WTC11 (cell line): ENCODE results near the gene CD6. TPM values are rescaled to one million over a fixed set of nuclear protein-coding genes. Genes with fewer than 3 reads are reported as not detected.

Source experiments
- ATAC-seq: fragments of 200-7000 bp; cut with Tn5 transposase; 2 replicates; pipeline ENCODE4 v1.10.0; 2021; ENCODE audit warnings: mild to moderate bottlenecking, moderate library complexity
- CTCF ChIA-PET: fragments of 300-600 bp; sonication (Branson Sonifier 250); formaldehyde crosslinking; loops from one replicate; lab custom pipeline; 2021; ENCODE audit warnings: antibody characterized with exemption; lab: Charles Lee
- POLR2A ChIA-PET: fragments of 350-600 bp; sonication (Branson Sonifier 250); formaldehyde crosslinking; loops from one replicate; lab custom pipeline; 2021; ENCODE audit warnings: antibody characterized with exemption; lab: Charles Lee
- DNase-seq: peaks from one replicate; pipeline ENCODE4 v3.0.0; 2021; ENCODE audit warnings: low spot score
- H3K27ac Mint-ChIP-seq: 2 replicates; pipeline ENCODE4 v1.8.0; 2021; ENCODE audit warnings: mixed read lengths
- H3K27me3 Mint-ChIP-seq: 2 replicates; pipeline ENCODE4 v1.8.0; 2021; ENCODE audit warnings: low read depth, mild to moderate bottlenecking, moderate library complexity, mixed read lengths
- H3K36me3 Mint-ChIP-seq: 2 replicates; pipeline ENCODE4 v1.8.0; 2021; ENCODE audit warnings: mixed read lengths
- H3K4me1 Mint-ChIP-seq: 2 replicates; pipeline ENCODE4 v1.8.0; 2022; ENCODE audit warnings: mixed read lengths
- H3K4me3 Mint-ChIP-seq: 2 replicates; pipeline ENCODE4 v1.8.0; 2021; ENCODE audit warnings: mild to moderate bottlenecking, moderate library complexity, mixed read lengths
- H3K9me3 Mint-ChIP-seq: 2 replicates; pipeline ENCODE4 v1.8.0; 2021; ENCODE audit warnings: mixed read lengths
- ELF4 ChIP-seq: sonication (generic); formaldehyde crosslinking; IDR thresholded peaks from 2 replicates; pipeline ENCODE4 v1.8.1; 2022; ENCODE audit warnings: low read depth, mild to moderate bottlenecking, moderate library complexity, missing genetic modification reagents
- JUN ChIP-seq: sonication (generic); formaldehyde crosslinking; IDR thresholded peaks from 2 replicates; pipeline ENCODE4 v1.8.0; 2023; ENCODE audit warnings: mild to moderate bottlenecking, missing genetic modification reagents
- MLX ChIP-seq: sonication (generic); formaldehyde crosslinking; IDR thresholded peaks from 2 replicates; pipeline ENCODE4 v1.8.1; 2023; ENCODE audit warnings: mild to moderate bottlenecking, missing genetic modification reagents, moderate library complexity
- MXD4 ChIP-seq: fragments of 250-450 bp; sonication (Bioruptor Pico); IDR thresholded peaks from 2 replicates; pipeline ENCODE4 v1.8.0; 2021; ENCODE audit warnings: mild to moderate bottlenecking, moderate library complexity, borderline replicate concordance
- MYBL2 ChIP-seq: sonication (generic); formaldehyde crosslinking; IDR thresholded peaks from 2 replicates; pipeline ENCODE4 v1.8.1; 2023; ENCODE audit warnings: mild to moderate bottlenecking, moderate library complexity, missing genetic modification reagents
- NFE2L1 ChIP-seq: sonication (generic); formaldehyde crosslinking; IDR thresholded peaks from 2 replicates; pipeline ENCODE4 v1.8.1; 2023; ENCODE audit warnings: missing genetic modification reagents
- NR1H2 ChIP-seq: sonication (generic); formaldehyde crosslinking; IDR thresholded peaks from 2 replicates; pipeline ENCODE4 v1.9.0; 2021; ENCODE audit warnings: mild to moderate bottlenecking, moderate library complexity, missing genetic modification reagents
- OVOL2 ChIP-seq: fragments of 250-450 bp; sonication (Bioruptor Pico); IDR thresholded peaks from 2 replicates; pipeline ENCODE4 v1.9.0; 2021; ENCODE audit warnings: mild to moderate bottlenecking, borderline replicate concordance
- PREB ChIP-seq: sonication (generic); formaldehyde crosslinking; IDR thresholded peaks from 2 replicates; pipeline ENCODE4 v1.8.1; 2022; ENCODE audit warnings: mild to moderate bottlenecking, missing genetic modification reagents, moderate library complexity, borderline replicate concordance
- RELA ChIP-seq: sonication (generic); formaldehyde crosslinking; IDR thresholded peaks from 2 replicates; pipeline ENCODE4 v1.8.1; 2022; ENCODE audit warnings: missing genetic modification reagents, mild to moderate bottlenecking, borderline replicate concordance
- SMAD3 ChIP-seq: sonication (generic); formaldehyde crosslinking; IDR thresholded peaks from 2 replicates; pipeline ENCODE4 v1.8.0; 2022; ENCODE audit warnings: missing genetic modification reagents, mild to moderate bottlenecking, borderline replicate concordance
- STAT6 ChIP-seq: sonication (generic); formaldehyde crosslinking; conservative IDR thresholded peaks from 2 replicates; pipeline ENCODE4 v1.8.1; 2023; ENCODE audit warnings: mild to moderate bottlenecking, low read depth, missing genetic modification reagents, moderate library complexity
- ZNF138 ChIP-seq: sonication (generic); formaldehyde crosslinking; conservative IDR thresholded peaks from 2 replicates; pipeline ENCODE4 v1.8.1; 2022; ENCODE audit warnings: mild to moderate bottlenecking, moderate library complexity, missing genetic modification reagents
- ZNF425 ChIP-seq: fragments of 250-450 bp; sonication (Bioruptor Pico); conservative IDR thresholded peaks from 2 replicates; pipeline ENCODE4 v1.9.0; 2021; ENCODE audit warnings: mild to moderate bottlenecking
- ZSCAN18 ChIP-seq: fragments of 250-450 bp; sonication (Bioruptor Pico); IDR thresholded peaks from 2 replicates; pipeline ENCODE4 v2.1.2; 2022; ENCODE audit warnings: mild to moderate bottlenecking, moderate library complexity
- total RNA-seq: library from RNA; stranded (reverse); gene quantifications from 3 replicates; pipeline ENCODE4 v1.2.3, GENCODE V29; 2021
- TF ChIP-seq, protein P1 (sequence below): fragments of 250-450 bp; sonication (Bioruptor Pico); IDR thresholded peaks from 2 replicates; pipeline ENCODE4 v1.8.0; 2021; ENCODE audit warnings: mild to moderate bottlenecking
- TF ChIP-seq, protein P2 (sequence below): fragments of 250-450 bp; sonication (Bioruptor Pico); IDR thresholded peaks from 2 replicates; pipeline ENCODE4 v1.9.0; 2021; ENCODE audit warnings: mild to moderate bottlenecking
- TF ChIP-seq, protein P3 (sequence below): sonication (generic); formaldehyde crosslinking; IDR thresholded peaks from 2 replicates; pipeline ENCODE4 v1.8.0; 2023; ENCODE audit warnings: missing genetic modification reagents
- TF ChIP-seq, protein P4 (sequence below): sonication (generic); formaldehyde crosslinking; IDR thresholded peaks from 2 replicates; pipeline ENCODE4 v1.8.1; 2022; ENCODE audit warnings: mild to moderate bottlenecking, moderate library complexity, missing genetic modification reagents

CD6 gene
- total RNA-seq, 1 experiment from 2014 or later, result 1.0 TPM

- ATAC-seq (no peak), DNase-seq (no peak)
- ChIA-PET CTCF (interaction anchor here (2.0 kb wide), 1 partner anchor 12 kb away, joined by 4 read pairs; no protein-coding TSS in a partner anchor), POLR2A (no interaction called here)
- no peaks in the 10 kb centered on the region for H3K9me3 Mint-ChIP-seq
- TF ChIP-seq MLX (CRISPR knock-in tag) (no peak), ZNF425 (CRISPR knock-in tag) (no peak), JUN (no peak), PREB (CRISPR knock-in tag) (no peak), SMAD3 (CRISPR knock-in tag) (no peak), MYBL2 (CRISPR knock-in tag) (no peak), NR1H2 (CRISPR knock-in tag) (no peak), NFE2L1 (CRISPR knock-in tag) (no peak), OVOL2 (no peak), ZNF138 (no peak), ELF4 (no peak), MXD4 (no peak), ZSCAN18 (CRISPR knock-in tag) (no peak), RELA (no peak), STAT6 (CRISPR knock-in tag) (no peak)
- TF ChIP-seq, protein P1, sequence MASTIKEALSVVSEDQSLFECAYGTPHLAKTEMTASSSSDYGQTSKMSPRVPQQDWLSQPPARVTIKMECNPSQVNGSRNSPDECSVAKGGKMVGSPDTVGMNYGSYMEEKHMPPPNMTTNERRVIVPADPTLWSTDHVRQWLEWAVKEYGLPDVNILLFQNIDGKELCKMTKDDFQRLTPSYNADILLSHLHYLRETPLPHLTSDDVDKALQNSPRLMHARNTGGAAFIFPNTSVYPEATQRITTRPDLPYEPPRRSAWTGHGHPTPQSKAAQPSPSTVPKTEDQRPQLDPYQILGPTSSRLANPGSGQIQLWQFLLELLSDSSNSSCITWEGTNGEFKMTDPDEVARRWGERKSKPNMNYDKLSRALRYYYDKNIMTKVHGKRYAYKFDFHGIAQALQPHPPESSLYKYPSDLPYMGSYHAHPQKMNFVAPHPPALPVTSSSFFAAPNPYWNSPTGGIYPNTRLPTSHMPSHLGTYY (CRISPR knock-in tag), result no peak
- TF ChIP-seq, protein P2, sequence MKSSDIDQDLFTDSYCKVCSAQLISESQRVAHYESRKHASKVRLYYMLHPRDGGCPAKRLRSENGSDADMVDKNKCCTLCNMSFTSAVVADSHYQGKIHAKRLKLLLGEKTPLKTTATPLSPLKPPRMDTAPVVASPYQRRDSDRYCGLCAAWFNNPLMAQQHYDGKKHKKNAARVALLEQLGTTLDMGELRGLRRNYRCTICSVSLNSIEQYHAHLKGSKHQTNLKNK, result no peak
- TF ChIP-seq, protein P3, sequence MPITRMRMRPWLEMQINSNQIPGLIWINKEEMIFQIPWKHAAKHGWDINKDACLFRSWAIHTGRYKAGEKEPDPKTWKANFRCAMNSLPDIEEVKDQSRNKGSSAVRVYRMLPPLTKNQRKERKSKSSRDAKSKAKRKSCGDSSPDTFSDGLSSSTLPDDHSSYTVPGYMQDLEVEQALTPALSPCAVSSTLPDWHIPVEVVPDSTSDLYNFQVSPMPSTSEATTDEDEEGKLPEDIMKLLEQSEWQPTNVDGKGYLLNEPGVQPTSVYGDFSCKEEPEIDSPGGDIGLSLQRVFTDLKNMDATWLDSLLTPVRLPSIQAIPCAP, result no peak
- TF ChIP-seq, protein P4, sequence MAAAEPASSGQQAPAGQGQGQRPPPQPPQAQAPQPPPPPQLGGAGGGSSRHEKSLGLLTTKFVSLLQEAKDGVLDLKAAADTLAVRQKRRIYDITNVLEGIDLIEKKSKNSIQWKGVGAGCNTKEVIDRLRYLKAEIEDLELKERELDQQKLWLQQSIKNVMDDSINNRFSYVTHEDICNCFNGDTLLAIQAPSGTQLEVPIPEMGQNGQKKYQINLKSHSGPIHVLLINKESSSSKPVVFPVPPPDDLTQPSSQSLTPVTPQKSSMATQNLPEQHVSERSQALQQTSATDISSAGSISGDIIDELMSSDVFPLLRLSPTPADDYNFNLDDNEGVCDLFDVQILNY (CRISPR knock-in tag), result no peak
- H3K4me1 Mint-ChIP-seq, result peaks cover 20% of the 10 kb centered on the region
- no peaks in the 10 kb centered on the region; the same call in 1 of the 2 replicates for H3K27me3 Mint-ChIP-seq
- H3K27ac Mint-ChIP-seq, result no peak overlapping the region
- peaks cover 20% of the 10 kb centered on the region for H3K36me3 Mint-ChIP-seq
- peak overlapping the region; percentile 4; the same call in 1 of the 2 replicates for H3K4me3 Mint-ChIP-seq
Measured at GRCh38 chr11:60927061-60927592, 44.4 kb upstream of the CD6 start.
